Liver (tissue), 3 donors: Measurements from ENCODE around the gene GCLC.

Experiments used
- CTCF ChIP-seq: fragments of 150-350 bp; IDR thresholded peaks from 2 replicates; pipeline ENCODE4 v1.5.1; 2017; ENCODE audit warnings: improper control_type of control experiment, low read depth, low read length; ENCODE audit not compliant: missing input control
- JUND ChIP-seq, 2 donors: IDR thresholded peaks; 2 replicates each; pipeline ENCODE4 v1.6.1; 2016; ENCODE audit warnings: antibody characterized with exemption in 2 of 2
- MAX ChIP-seq: IDR thresholded peaks from 2 replicates; pipeline ENCODE4 v1.6.1; 2016; ENCODE audit warnings: antibody characterized with exemption
- SP1 ChIP-seq: IDR thresholded peaks from 2 replicates; pipeline ENCODE4 v1.6.1; 2018; ENCODE audit warnings: antibody characterized with exemption, mild to moderate bottlenecking
- ZBTB33 ChIP-seq: IDR thresholded peaks from 2 replicates; pipeline ENCODE4 v1.6.1; 2016; ENCODE audit warnings: antibody characterized with exemption
- donor health status: healthy.
- donor health status: healthy.

DNA sequence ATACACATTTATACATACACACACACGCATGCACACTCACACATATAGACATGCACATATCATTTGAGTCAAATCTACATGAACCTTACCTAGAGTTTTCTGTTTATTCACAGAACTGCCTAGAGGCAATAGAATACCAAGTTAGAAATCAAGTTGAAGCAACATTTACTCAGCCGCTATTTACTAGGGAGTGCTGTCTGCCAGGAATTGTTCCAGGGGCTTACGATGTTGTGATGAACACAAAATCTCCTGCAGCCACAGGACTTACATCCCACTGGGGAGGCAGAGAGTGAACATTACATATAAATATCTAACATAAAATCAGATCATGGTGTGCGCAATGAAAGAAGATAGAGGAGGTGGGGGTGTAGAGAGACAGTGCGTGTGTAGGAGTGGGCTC is 80.4 kb downstream of the GCLC start:
- TF ChIP-seq MAX, result no peak
- no peak for TF ChIP-seq CTCF
- TF ChIP-seq SP1, result no peak
- no peak for TF ChIP-seq ZBTB33
- no peak for TF ChIP-seq JUND (IDR thresholded peaks at IDR 0.05)
